Stimulated activated CD4-positive, alpha-beta T cell treated with anti-CD3 and anti-CD28 coated beads, TNF-alpha, amount 100 ng/mL, for 48 hours (primary cell): ENCODE measurements around the gene SLC22A12.
"Not testable (repeated sequence)": the region's sequence is repeated elsewhere in the genome, so short reads cannot be mapped to it uniquely, and the experiment has no call there.

Source experiments
- DNase-seq, 3 donors: peaks; one replicate each; pipeline ENCODE4 v3.0.0-alpha.2; 2020; ENCODE audit warnings: low read depth in 3 of 3

SLC22A12 gene

GRCh38 chr11:64590763-64591221 lies at the start of gene SLC22A12:
SLC22A12 (plus strand) TSS chr11:64591220; CDS start chr11:64591557, 337 bp downstream.
- DNase-seq: no peak

- DNase-seq: no peak
Measured at GRCh38 chr11:64542172-64543125, 48.6 kb upstream of the SLC22A12 start.

GRCh38 chr11:64543818-64544217 lies 47.2 kb upstream of the SLC22A12 start:
- no peak for DNase-seq

- no peak for DNase-seq
Measured at GRCh38 chr11:64544616-64545296, 46.3 kb upstream of the SLC22A12 start.

GRCh38 chr11:64545619-64546018 lies 45.4 kb upstream of the SLC22A12 start:
- DNase-seq: no peak

- DNase-seq: no peak
Measured at GRCh38 chr11:64546176-64546575, 44.8 kb upstream of the SLC22A12 start.

GRCh38 chr11:64546600-64546999 lies 44.4 kb upstream of the SLC22A12 start:
- no peak for DNase-seq

GRCh38 chr11:64549969-64550368 lies 41.1 kb upstream of the SLC22A12 start:
- DNase-seq: no peak

- DNase-seq: peak; percentile 12 to 38 (median 33)
Measured at GRCh38 chr11:64553554-64554201, 37.3 kb upstream of the SLC22A12 start.

- no peak for DNase-seq
Measured at GRCh38 chr11:64556044-64556720, 34.8 kb upstream of the SLC22A12 start.

- DNase-seq: no peak
Measured at GRCh38 chr11:64556721-64557250, 34.2 kb upstream of the SLC22A12 start.

- no peak for DNase-seq
Measured at GRCh38 chr11:64558065-64558745, 32.8 kb upstream of the SLC22A12 start.

- no peak for DNase-seq
Measured at GRCh38 chr11:64558869-64559268, 32.2 kb upstream of the SLC22A12 start.

- DNase-seq: no peak
Measured at GRCh38 chr11:64559351-64560138, 31.5 kb upstream of the SLC22A12 start.

GRCh38 chr11:64560139-64560771 lies 30.8 kb upstream of the SLC22A12 start:
- no peak for DNase-seq

GRCh38 chr11:64560941-64561340 lies 30.1 kb upstream of the SLC22A12 start:
- no peak for DNase-seq

GRCh38 chr11:64561429-64561828 lies 29.6 kb upstream of the SLC22A12 start:
- not testable (repeated sequence) for DNase-seq

- no peak for DNase-seq
Measured at GRCh38 chr11:64561984-64562722, 28.9 kb upstream of the SLC22A12 start.
